SH-SY5Y (cell line): ENCODE measurements around the gene PLCH1.

Experiments
- GATA2 ChIP-seq: IDR thresholded peaks from 2 replicates; pipeline ENCODE4 v1.6.1; 2011; ENCODE audit warnings: mild to moderate bottlenecking, low read depth, low read length
- GATA3 ChIP-seq: IDR thresholded peaks from 2 replicates; pipeline ENCODE4 v1.6.1; 2011; ENCODE audit warnings: low read depth, mild to moderate bottlenecking, low read length, moderate library complexity

GRCh38 chr3:155420881-155421486 lies 323.9 kb downstream of the PLCH1 start:
- no peak for TF ChIP-seq GATA2
- TF ChIP-seq GATA3 = no peak
